CD4-positive, alpha-beta T cell treated with Interleukin-4 for 4 hours (primary cell): ENCODE results near the gene GNAI2.
"Not testable (repeated sequence)": the region's sequence is repeated elsewhere in the genome, so short reads cannot be mapped to it uniquely, and the experiment has no call there.

Experiments used
- DNase-seq: peaks from one replicate; pipeline ENCODE4 v3.0.0-alpha.2; 2020

Gene GNAI2

DNA sequence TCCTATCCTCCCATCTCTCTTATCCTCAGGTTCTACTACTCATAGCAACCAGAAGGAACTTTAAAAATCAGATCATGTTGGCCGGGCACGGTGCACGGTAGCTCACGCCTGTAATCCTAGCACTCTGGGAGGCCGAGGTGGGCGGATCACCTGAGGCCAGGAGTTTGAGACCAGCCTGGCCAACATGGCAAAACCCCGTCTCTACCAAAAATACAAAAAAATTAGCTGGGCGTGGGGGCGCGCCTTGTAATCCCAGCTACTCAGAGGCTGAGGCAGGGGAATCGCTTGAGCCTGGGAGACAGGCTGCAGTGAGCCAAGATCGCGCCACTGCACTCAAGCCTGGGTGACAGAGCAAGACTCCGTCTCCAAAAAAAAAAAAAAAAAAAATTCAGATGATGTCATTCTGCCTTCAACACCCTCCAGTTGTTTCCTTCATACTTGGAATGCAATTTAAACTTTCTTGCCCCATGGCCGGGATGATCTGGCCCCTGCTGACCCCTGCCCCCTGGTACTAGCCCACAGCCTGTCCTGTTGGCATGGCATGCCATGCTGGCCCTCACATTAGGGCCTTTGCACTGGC is 7.7 kb upstream of the GNAI2 start:
- not testable (repeated sequence) for DNase-seq

DNA sequence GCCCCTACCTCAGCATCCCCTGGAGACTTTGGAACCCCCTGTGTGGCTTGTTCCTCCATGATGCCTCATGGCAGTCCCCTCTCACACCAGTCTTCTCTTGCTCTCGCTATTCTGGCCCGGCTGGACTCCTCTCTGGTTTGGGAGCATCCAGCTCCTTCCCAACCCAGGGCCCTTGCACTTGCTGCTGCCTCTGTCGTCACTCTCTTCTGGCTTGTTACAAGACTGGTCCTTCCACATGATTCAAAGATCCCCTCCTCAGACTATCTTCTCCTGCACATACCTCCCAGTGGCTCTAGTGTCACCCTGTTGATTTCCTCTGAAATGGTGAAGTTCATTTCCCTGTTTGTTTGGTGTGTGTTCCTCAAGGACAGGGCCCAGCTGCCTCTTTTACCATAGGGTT is 6.5 kb upstream of the GNAI2 start:
- no peak for DNase-seq

DNA sequence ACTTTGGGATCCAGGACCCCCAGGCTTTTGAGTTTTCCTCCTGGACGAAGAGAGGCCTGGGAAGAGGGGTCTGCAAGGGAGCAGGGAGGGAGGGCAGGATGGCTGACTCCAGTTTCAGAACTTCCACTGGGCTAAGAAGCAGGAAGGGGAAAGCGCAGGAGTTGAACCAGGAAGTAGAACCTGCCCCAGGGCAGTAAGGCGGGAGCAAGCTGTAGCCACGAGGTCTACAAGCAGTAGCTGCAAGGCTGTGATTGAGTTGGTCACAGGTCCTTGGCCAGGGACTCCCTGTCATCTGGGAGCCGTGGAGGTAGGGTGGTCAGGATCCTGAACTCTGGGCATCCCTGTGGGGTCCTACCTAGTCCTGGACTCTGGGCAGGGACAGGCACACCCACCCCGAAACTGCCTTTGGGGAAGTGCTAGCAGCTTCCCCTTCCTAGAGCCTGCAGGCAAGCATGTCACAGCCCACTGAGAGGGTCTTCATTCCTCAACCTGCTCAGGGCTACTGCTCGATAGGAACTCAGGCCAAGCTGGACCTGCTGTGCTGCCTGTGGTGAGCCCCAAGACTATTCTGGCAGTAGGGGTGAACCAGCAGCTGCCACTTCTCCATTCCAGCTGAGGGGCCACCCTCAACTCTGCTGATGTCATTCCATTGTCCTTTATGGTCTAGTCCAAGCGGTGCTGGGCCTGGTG is 5.8 kb upstream of the GNAI2 start:
- DNase-seq, result no peak

GRCh38 chr3:50230794-50231125 is 5.2 kb upstream of the GNAI2 start:
- no peak for DNase-seq

DNA sequence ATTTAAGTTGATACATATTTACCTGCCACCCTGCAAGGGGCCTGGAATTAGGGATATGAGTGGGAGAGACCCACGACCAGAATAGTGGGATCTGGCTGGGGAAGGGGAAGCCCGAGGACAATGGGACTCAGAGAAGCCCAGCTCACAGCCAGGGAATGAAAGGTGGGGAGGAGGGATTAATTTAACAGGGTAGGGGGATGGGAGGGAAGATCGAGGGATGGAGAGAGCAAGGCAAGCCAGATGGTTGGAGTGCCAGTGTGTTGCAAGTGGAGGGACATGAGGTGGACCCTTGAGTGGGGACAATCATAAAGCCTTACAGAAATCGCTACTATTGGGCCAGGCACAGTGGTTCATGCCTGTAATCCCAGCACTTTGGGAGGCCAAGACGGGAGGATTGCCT is 4.4 kb upstream of the GNAI2 start:
- DNase-seq, result no peak

- DNase-seq, result no peak
These were observed 3.7 kb upstream of the GNAI2 start for GRCh38 chr3:50232303-50232702.

GRCh38 chr3:50233176-50233575 is 2.8 kb upstream of the GNAI2 start:
- no peak for DNase-seq

- no peak for DNase-seq
These were observed 604 bp downstream of the GNAI2 start for GRCh38 chr3:50236484-50237132.

DNA sequence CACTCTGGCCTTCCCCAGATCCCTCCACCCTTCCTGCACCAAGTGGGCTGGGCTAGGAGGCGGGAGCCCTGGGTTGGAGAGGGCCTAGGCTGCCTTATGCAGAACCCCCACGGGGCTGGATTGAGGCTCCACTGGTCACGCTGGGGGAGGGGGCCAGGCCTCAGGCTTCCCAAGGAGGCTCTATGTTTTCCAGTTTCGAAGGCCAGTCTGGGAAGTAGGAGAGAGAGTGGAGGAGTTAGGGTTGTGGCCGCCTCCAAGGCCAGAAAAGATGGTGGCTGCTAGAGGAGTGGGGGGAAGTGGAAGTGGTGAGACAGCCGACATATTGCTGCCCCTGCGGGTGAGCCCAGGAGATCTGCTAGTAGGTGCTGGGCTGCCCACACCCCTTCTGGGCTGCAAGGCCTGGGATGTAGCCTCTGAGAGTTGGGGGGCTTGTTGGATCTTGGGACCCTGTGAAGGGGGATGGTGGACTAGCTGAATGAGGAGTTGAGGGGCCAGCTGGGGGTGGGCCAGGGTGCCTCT is 1.2 kb downstream of the GNAI2 start:
- no peak for DNase-seq

- peak; percentile 85 for DNase-seq
These were observed 1.9 kb downstream of the GNAI2 start for GRCh38 chr3:50237754-50238548.

DNA sequence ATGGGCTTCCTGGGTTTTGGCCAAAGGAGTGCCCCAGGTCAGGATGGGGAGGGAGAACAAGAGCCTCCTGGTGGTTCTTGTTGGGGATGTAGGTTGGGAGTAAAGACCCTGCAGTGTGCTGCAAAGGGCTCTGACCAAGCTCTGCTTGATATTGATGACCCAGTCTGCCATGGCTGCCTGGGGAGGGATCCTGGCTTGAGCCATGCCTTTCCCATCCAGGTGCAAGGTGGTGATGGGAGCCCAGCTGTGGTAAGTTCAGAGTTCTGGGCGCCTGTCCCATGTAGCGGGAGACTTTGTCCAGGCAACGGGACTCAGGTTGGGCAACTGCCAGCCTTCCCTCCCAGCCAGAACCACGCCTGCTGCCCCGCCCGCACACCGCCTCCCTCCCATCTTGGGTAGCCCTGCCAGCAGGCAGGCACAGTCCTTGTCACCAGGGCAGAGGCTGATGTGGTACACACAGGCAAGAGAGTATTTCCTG is 2.6 kb downstream of the GNAI2 start:
- no peak for DNase-seq

DNA sequence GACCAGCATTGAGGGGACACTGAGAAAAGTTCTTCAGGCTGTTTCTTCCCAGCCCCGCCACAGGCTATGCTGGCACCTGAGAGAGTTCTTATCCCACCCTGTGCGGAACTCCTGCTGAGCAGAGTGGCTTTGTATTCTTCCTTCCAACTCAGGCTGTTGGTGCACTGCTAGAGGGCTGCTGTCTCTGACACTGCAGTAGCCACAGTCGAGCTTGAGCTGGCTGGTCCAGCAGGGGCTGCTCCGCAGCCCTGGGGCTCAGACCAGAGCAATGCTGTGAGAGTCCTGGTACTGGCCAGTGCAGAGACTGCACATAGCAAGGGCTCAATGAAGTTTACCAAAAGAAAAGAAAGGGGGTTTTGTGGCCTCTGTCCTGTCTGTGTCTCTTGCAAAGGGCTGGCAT is 3.6 kb downstream of the GNAI2 start:
- DNase-seq, result no peak

DNA sequence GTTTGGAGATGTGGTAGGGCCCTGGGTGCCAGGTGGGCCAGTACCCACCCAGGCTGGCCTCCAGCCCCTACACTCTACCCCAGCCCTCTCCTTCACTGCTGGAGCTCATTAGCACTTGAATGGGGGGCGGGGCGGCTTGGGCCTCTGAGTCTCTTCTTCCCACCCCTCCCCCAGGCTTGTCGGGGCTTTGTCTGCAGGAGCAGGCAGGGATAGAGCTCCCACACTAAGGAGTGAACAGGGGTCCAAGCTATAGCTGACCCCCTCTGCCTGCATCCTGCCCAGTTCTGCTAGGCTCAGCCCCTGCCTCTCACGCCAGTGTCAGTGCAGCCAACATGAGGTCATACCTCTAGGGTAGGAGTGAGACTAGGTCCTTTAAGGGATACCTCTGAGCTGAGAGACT is 5.2 kb downstream of the GNAI2 start:
- DNase-seq, result no peak

- no peak for DNase-seq
These were observed 5.8 kb downstream of the GNAI2 start for GRCh38 chr3:50241713-50242380.

DNA sequence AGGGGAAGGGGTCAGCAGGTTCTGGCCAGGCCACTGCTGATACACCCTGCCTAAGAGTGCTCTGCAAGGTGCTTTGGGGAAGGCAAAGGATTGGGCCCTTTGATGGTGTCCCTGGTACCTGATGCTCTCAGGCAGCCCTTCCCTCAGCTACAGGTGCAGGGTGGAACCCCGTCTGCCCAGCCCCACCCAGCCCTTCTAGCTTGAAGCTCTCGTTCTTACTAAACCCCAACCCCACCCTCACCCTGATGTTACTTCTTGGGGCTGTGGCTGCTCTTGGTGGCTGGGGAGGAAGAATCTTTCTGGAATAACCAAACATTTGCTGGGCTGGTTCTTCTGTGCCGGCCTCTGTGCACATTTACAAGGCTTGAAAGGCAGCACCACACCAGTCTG is 6.4 kb downstream of the GNAI2 start:
- peak; percentile 41 for DNase-seq

- DNase-seq, result peak; percentile 33
These were observed 7.0 kb downstream of the GNAI2 start for GRCh38 chr3:50242851-50243542.

- no peak for DNase-seq
These were observed 7.5 kb downstream of the GNAI2 start for GRCh38 chr3:50243543-50243895.

DNA sequence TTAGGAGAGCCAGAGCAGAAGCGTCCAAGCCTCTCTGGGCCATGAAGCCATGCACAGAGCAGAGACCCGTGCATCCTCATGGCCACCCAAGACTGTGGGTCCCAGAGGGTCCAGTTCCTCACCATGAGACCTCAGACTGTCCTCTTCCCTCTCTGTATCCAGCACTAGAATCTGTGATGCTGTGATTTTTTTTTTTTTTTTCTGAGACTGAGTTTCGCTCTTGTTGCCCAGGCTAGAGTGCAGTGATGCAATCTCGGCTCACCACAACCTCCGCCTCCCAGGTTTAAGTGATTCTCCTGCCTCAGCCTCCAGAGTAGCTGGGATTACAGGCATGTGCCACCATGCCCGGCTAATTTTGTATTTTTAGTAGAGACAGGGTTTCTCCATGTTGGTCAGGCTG is 8.8 kb downstream of the GNAI2 start:
- DNase-seq, result not testable (repeated sequence)

DNA sequence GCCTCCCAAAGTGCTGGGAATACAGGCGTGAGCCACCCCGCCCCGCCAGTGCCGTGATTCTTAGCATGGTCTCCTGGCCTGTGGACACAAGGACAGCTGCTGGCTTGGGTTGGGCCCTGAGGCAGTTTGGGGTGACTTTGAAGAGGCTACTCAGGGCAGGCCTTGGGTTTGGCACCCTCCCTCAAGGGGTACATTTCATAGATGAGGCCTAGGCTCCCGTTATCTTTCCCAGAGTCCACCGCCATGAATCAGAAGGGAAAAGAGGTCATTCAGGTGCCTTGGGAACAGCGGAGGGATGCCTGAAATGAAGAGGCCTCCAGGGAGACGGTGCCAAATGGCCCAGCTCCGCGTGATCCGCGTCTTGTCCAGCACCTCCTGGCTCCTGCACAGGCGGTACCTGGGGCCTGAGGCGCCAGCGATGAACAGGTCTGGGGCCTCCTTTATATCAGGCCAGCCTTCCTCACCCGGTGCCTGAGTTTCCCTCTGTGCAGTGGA is 9.3 kb downstream of the GNAI2 start:
- no peak for DNase-seq

GRCh38 chr3:50245831-50246516 is 10.0 kb downstream of the GNAI2 start:
- DNase-seq, result peak; percentile 90

DNA sequence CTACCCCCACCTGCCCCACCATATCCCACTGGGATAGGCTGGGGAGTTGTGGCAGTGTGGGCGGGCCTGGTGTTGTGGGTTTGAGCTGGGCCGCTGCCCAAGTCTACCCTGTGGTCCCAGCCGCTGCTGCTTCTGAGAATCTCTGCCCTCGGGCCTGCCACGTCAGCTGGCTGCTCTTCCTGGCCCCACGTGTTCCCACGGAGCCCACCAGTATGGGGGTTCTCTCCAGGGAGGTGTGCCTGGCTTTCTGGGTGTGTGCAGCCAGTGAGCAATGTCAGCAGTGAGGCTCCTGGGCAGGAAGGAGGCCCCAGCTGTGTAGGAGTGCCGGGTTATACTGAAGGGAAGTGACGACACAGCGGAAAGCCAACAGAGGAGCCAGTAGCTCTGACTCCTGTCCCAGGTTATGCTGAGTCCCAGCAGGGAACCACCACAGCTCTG is 10.5 kb downstream of the GNAI2 start:
- peak; percentile 87 for DNase-seq
